Uterus (tissue), 2 donors: ENCODE data around the gene ARHGEF28.

Experiments
- CTCF ChIP-seq, 4 experiments: fragments of 200-600 bp in 2 of 4; fragments of 450-650 bp in 2 of 4; sonication (generic) in 2 of 4; IDR thresholded peaks; one replicate each; pipeline ENCODE4 v1.5.1; 2016 to 2019; ENCODE audit warnings: antibody characterized with exemption in 4 of 4, mild to moderate bottlenecking in 2 of 4, moderate library complexity in 1 of 4
- POLR2A ChIP-seq, 2 donors: fragments of 450-650 bp; IDR thresholded peaks; one replicate each; pipeline ENCODE4 v1.6.1; 2016; ENCODE audit warnings: antibody characterized with exemption in 2 of 2, mild to moderate bottlenecking in 1 of 2, moderate library complexity in 1 of 2

- no peak for TF ChIP-seq CTCF (IDR thresholded peaks at IDR 0.05)
- no peak for TF ChIP-seq POLR2A (IDR thresholded peaks at IDR 0.05)
Observed at GRCh38 chr5:73637565-73637964, 11.6 kb downstream of the ARHGEF28 start.
